Right lobe of liver (tissue), 4 donors: Measurements from ENCODE around the gene MCTP1.

Source experiments
- POLR2A ChIP-seq: fragments of 450-650 bp; IDR thresholded peaks from one replicate; pipeline ENCODE4 v1.6.1; 2017; ENCODE audit warnings: antibody characterized with exemption, mild to moderate bottlenecking
- TF ChIP-seq, protein P1 (sequence below), 4 donors: fragments of 200-600 bp in 3 of 4; fragments of 450-650 bp in 1 of 4; IDR thresholded peaks; one replicate each; pipeline versions ENCODE4 v1.5.1 to v1.8.0; 2016 to 2022; ENCODE audit warnings: antibody characterized with exemption in 4 of 4, mild to moderate bottlenecking in 2 of 4
- donor health status: DM: no; HTN: no; CAD: no.
- donor health status: DM: no; HTN: no; CAD: no.
- donor health status: DM: no; HTN: yes; CAD: no.

- TF ChIP-seq, protein P1, sequence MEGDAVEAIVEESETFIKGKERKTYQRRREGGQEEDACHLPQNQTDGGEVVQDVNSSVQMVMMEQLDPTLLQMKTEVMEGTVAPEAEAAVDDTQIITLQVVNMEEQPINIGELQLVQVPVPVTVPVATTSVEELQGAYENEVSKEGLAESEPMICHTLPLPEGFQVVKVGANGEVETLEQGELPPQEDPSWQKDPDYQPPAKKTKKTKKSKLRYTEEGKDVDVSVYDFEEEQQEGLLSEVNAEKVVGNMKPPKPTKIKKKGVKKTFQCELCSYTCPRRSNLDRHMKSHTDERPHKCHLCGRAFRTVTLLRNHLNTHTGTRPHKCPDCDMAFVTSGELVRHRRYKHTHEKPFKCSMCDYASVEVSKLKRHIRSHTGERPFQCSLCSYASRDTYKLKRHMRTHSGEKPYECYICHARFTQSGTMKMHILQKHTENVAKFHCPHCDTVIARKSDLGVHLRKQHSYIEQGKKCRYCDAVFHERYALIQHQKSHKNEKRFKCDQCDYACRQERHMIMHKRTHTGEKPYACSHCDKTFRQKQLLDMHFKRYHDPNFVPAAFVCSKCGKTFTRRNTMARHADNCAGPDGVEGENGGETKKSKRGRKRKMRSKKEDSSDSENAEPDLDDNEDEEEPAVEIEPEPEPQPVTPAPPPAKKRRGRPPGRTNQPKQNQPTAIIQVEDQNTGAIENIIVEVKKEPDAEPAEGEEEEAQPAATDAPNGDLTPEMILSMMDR (IDR thresholded peaks at IDR 0.05): peak; percentile 34 to 46 (median 41)
- no peak for TF ChIP-seq POLR2A
Observed at GRCh38 chr5:94693043-94693822, 591.7 kb downstream of the MCTP1 start.
